Femur (tissue), 1 donor: ENCODE results near the gene CCDC34.

Experiments used
- DNase-seq: peaks from one replicate; pipeline ENCODE4 v3.0.0-alpha.2; 2017

Gene CCDC34

GRCh38 chr11:27391331-27392015, 28.5 kb upstream of the CCDC34 start:
- DNase-seq = no peak

GRCh38 chr11:27390318-27391295, 27.6 kb upstream of the CCDC34 start:
- DNase-seq = no peak

- no peak for DNase-seq
Measured at GRCh38 chr11:27388869-27389268, 25.9 kb upstream of the CCDC34 start.

GRCh38 chr11:27388001-27388400, 25.0 kb upstream of the CCDC34 start:
- DNase-seq = no peak

- DNase-seq = no peak
Measured at GRCh38 chr11:27387362-27387761, 24.3 kb upstream of the CCDC34 start.

- DNase-seq = no peak
Measured at GRCh38 chr11:27386181-27386845, 23.3 kb upstream of the CCDC34 start.

GRCh38 chr11:27385245-27385644, 22.2 kb upstream of the CCDC34 start:
- DNase-seq = no peak

GRCh38 chr11:27384227-27384626, 21.2 kb upstream of the CCDC34 start:
- no peak for DNase-seq

- DNase-seq = no peak
Measured at GRCh38 chr11:27383645-27384044, 20.6 kb upstream of the CCDC34 start.

GRCh38 chr11:27381238-27381666, 18.2 kb upstream of the CCDC34 start:
- DNase-seq = no peak

- no peak for DNase-seq
Measured at GRCh38 chr11:27380771-27381170, 17.8 kb upstream of the CCDC34 start.

- DNase-seq = no peak
Measured at GRCh38 chr11:27379449-27379848, 16.4 kb upstream of the CCDC34 start.

GRCh38 chr11:27375370-27375769, 12.4 kb upstream of the CCDC34 start:
- DNase-seq = no peak

- DNase-seq = no peak
Measured at GRCh38 chr11:27373856-27374602, 11.0 kb upstream of the CCDC34 start.

- DNase-seq = no peak
Measured at GRCh38 chr11:27373392-27373791, 10.4 kb upstream of the CCDC34 start.

- no peak for DNase-seq
Measured at GRCh38 chr11:27372164-27372563, 9.1 kb upstream of the CCDC34 start.

GRCh38 chr11:27371489-27371888, 8.5 kb upstream of the CCDC34 start:
- DNase-seq = no peak

GRCh38 chr11:27370374-27370773, 7.4 kb upstream of the CCDC34 start:
- DNase-seq = no peak

- no peak for DNase-seq
Measured at GRCh38 chr11:27367881-27368280, 4.9 kb upstream of the CCDC34 start.

GRCh38 chr11:27363576-27364117, 632 bp upstream of the CCDC34 start:
- DNase-seq = no peak

- DNase-seq = no peak
Measured at GRCh38 chr11:27361649-27362431, 1.2 kb downstream of the CCDC34 start.

- DNase-seq = no peak
Measured at GRCh38 chr11:27358296-27358695, 4.7 kb downstream of the CCDC34 start.
